ENCODE results near the gene RHBDF2. TPM values are rescaled to one million over a fixed set of nuclear protein-coding genes. Genes with fewer than 3 reads are reported as not detected.
"Not testable (repeated sequence)": the region's sequence is repeated elsewhere in the genome, so short reads cannot be mapped to it uniquely, and the experiment has no call there.

Gene RHBDF2
- total RNA-seq, 5 donors from 2014 or later (not counting 1 experiment from before 2014, with no cell fraction given), result 35.2 to 99.0 (median 74.0) TPM

DNA sequence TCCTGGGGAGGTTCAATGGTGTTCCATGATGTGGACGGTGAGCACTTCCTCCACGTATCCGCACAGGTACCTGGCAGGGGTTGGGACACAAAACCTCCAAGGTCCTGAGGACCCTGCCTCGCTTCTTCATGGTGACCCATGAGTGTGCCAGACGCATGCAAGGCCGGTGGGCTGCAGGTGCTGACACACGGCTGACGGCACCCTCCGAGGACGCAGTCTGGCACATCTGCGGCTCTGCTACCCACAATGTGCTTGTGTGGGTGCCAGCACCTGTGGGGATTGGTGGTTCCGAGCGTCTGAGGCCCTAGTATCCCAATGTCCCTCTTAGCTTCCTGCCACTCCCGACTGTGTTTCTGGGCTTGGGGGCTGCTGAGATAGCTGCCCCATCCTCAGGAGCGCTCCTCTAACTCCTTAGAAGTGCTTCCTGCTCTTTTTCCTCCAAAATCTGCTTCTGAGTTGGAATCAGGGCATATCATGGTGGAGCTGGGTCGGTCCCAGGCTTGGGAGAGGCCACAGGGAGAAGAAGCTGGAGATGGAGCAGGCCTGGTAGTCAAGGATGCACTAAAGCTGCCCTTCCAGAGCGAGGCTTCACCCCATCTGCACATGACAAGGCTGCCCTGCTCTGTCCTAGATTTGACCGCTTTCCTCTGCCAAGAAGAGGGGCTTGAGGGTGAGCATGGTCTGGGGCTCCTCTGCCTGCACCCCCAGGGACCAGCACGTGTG lies 34.7 kb upstream of the RHBDF2 start:
- no peak for ATAC-seq (replicated peaks in 1 of 4)

DNA sequence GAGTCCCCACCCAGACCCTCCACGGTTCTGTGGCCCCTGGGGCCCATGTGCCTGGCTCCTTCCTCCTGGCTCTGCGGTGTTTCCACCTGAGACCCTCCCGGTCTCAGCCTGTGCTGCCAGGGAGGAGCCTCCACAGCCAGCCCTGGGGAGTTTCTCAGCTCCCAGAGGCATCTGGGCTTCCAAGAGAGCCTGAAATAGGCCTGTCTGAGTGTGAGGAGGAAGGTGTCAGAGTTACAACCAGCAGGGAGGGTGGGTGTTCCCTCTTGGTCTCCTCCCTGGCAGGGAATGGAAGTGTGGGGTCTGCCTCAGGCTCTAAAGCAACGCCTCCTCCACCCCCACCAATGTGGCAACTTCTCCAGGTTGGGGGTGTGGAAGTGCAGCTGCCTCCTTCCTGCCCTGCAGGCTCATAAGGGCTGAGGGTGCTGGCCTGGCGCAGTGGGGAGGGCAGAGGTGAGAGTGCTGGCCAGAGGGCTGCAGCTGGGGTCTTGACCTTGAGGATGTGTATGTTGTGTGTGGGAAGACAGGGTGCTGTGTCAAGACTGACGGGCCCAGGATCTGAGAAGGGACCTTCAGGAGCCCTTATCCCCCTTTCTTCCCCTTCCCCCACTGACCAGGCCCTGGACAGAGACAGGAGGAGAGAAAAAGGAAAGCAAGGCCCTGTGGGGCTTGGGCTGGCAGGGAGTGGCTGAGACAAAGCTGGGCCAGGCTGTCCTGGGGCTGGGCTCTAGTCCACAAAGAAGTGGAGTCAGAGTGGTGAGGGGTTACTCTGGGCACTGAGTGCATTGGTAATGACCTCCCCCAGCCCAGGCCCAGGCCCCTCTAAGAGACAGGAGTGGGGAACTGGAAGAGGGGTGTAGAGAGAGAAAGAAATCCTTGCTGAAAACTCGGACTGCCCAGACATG lies 33.9 kb upstream of the RHBDF2 start:
- Mint-ChIP-seq H3K4me1 (peaks cover 7 to 22% (median 15%) of the 10 kb centered on the region in 3 donors), H3K9me3 (no peaks in the 10 kb centered on the region), H3K27me3 (peaks cover 13 to 37% of the 10 kb centered on the region in 2 donors), H3K36me3 (no peaks in the 10 kb centered on the region), H3K27ac (no peak overlapping the region), H3K4me3 (no peak overlapping the region)
- 70% methylated on average over 5 of the region's 7 CpGs for WGBS (ENCODE audit: insufficient coverage)
- Histone ChIP-seq H3K9me3 (no peaks in the 10 kb centered on the region), H3K4me1 (ENCODE audit: control insufficient read depth in 1 of 2, extremely low read depth in 1 of 2, insufficient read depth in 2 of 2, low read length in 2 of 2) (peaks cover 0 to 15% of the 10 kb centered on the region in 2 experiments), H3K36me3 (ENCODE audit: control insufficient read depth in 2 of 2, extremely low read depth in 1 of 2, insufficient read depth in 1 of 2, low read length in 1 of 2) (no peaks in the 10 kb centered on the region), H3K27ac (ENCODE audit: low read length) (no peak overlapping the region), H3K27me3 (replicated peaks in 1 of 2; ENCODE audit: control insufficient read depth in 2 of 2, extremely low read depth in 1 of 2, insufficient read depth in 2 of 2, low read length in 1 of 2) (peaks cover 4 to 49% of the 10 kb centered on the region in 2 experiments), H3K4me3 (ENCODE audit: control insufficient read depth in 1 of 2, extremely low read depth in 1 of 2, low read length in 1 of 2) (no peak overlapping the region)
- no peak for ATAC-seq (replicated peaks in 1 of 4)
- DNase-seq, result no peak
- POLR2A ChIA-PET, result no interaction called here
- CTCF ChIA-PET, result no interaction called here

More for the DNA sequence above, 34.7 kb upstream of the RHBDF2 start:
- no peak for DNase-seq
- no peak overlapping the region for H3K4me3 Mint-ChIP-seq
- H3K27me3 Mint-ChIP-seq, result peaks cover 13 to 43% of the 10 kb centered on the region in 2 donors
- no peaks in the 10 kb centered on the region for H3K9me3 ChIP-seq
- ChIA-PET POLR2A (interaction anchor here in 1 of 2 donors (0.6 kb wide), 1 partner anchor 675 kb away, joined by 5 read pairs; no protein-coding TSS in a partner anchor), CTCF (no interaction called here)
- no peak overlapping the region for H3K4me3 ChIP-seq (ENCODE audit: control insufficient read depth in 1 of 2, extremely low read depth in 1 of 2, low read length in 1 of 2)
- peak overlapping the region in 1 of 2 donors; percentile 16 for H3K27ac Mint-ChIP-seq
- 80% methylated on average over 16 of the region's 19 CpGs for WGBS (ENCODE audit: insufficient coverage)
- H3K27me3 ChIP-seq (replicated peaks in 1 of 2; ENCODE audit: control insufficient read depth in 2 of 2, extremely low read depth in 1 of 2, insufficient read depth in 2 of 2, low read length in 1 of 2), result peaks cover 4 to 58% of the 10 kb centered on the region in 2 experiments
- H3K9me3 Mint-ChIP-seq, result no peaks in the 10 kb centered on the region
- H3K4me1 Mint-ChIP-seq, result peaks cover 5 to 16% (median 15%) of the 10 kb centered on the region in 3 donors
- peaks cover 0 to 14% of the 10 kb centered on the region in 2 experiments for H3K4me1 ChIP-seq (ENCODE audit: control insufficient read depth in 1 of 2, extremely low read depth in 1 of 2, insufficient read depth in 2 of 2, low read length in 2 of 2)
- no peaks in the 10 kb centered on the region for H3K36me3 ChIP-seq (ENCODE audit: control insufficient read depth in 2 of 2, extremely low read depth in 1 of 2, insufficient read depth in 1 of 2, low read length in 1 of 2)
- no peaks in the 10 kb centered on the region for H3K36me3 Mint-ChIP-seq
- no peak overlapping the region for H3K27ac ChIP-seq (ENCODE audit: low read length)

DNA sequence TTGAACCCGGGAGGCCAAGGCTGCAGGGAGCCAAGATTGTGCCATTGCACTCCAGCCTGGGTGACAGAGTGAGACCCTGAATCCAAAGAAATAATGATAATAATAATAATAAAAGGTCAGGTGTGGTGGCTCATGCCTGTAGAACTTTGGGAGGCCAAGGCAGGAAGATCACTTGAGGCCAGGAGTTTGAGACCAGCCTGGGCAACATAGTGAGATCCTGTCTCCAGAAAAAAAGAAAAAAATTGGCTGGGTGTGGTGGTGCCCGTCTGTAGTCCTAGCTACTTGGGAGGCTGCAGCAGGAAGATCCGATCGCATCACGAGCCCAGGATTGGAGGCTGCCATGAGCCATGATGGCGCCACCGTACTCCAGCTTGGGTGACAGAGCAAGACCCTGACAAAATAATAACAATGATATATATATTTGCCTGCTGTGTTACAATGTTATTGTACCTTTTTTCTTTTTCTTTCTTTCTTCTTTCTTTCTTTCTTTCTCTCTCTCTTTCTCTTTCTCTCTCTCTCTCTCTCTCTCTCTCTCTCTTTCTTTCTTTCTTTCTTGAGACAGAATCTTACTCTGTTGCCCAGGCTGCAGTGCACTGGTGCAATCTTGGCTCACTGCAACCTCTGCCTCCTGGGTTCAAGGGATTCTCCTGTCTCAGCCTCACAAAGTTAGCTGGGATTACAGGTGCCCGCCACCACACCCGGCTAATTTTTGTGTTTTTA lies 32.6 kb upstream of the RHBDF2 start:
- WGBS (ENCODE audit: insufficient coverage), result 97% methylated on average over 5 of the region's 9 CpGs
- H3K36me3 ChIP-seq (ENCODE audit: control insufficient read depth in 2 of 2, extremely low read depth in 1 of 2, insufficient read depth in 1 of 2, low read length in 1 of 2); DNase-seq; H3K36me3 Mint-ChIP-seq; H3K4me3 ChIP-seq (ENCODE audit: control insufficient read depth in 1 of 2, extremely low read depth in 1 of 2, low read length in 1 of 2); H3K27ac ChIP-seq (ENCODE audit: low read length); ATAC-seq (replicated peaks in 1 of 4); H3K9me3 ChIP-seq; H3K4me3 Mint-ChIP-seq; CTCF ChIA-PET; H3K9me3 Mint-ChIP-seq; POLR2A ChIA-PET: not testable (repeated sequence)
- Mint-ChIP-seq H3K27me3 (peaks cover 4 to 27% of the 10 kb centered on the region in 2 donors), H3K4me1 (peaks cover 8 to 23% (median 13%) of the 10 kb centered on the region in 3 donors), H3K27ac (peak overlapping the region in 1 of 2 donors; percentile 61)
- Histone ChIP-seq H3K4me1 (ENCODE audit: control insufficient read depth in 1 of 2, extremely low read depth in 1 of 2, insufficient read depth in 2 of 2, low read length in 2 of 2) (peaks cover under 1 to 28% of the 10 kb centered on the region in 2 experiments), H3K27me3 (replicated peaks in 1 of 2; ENCODE audit: control insufficient read depth in 2 of 2, extremely low read depth in 1 of 2, insufficient read depth in 2 of 2, low read length in 1 of 2) (peaks cover 0 to 45% of the 10 kb centered on the region in 2 experiments)

DNA sequence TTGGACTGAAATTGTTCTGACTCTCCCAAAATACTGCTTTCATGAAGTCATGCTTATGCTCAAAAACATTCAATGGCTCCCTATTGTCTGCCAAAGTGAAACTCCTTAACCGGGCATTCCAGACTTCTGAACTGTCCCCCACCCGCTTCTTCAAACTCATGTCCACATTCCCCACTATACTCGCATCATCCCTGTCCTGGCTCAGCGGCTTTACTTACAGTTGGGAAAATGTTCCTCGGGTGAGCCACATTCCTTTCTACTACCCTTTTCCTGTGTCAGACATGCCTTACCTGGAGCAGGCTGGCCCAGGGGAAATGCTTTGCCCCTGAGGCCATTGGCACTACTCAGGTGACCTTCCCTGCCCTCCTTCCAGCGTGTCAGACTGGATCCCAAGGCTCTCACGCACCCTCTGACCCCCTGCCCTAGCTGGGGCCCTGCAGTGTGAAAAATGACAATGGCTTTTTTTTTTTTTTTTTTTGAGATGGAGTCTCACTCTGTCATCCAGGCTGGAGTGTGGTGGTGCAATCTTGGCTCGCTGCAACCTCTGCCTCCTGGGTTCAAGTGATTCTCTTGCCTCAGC lies 30.9 kb upstream of the RHBDF2 start:
- H3K36me3 Mint-ChIP-seq, result no peaks in the 10 kb centered on the region
- H3K4me1 Mint-ChIP-seq, result peaks cover 17 to 33% (median 23%) of the 10 kb centered on the region in 3 donors
- 98% methylated on average over 5 of the region's 8 CpGs for WGBS (ENCODE audit: insufficient coverage)
- H3K9me3 Mint-ChIP-seq, result no peaks in the 10 kb centered on the region
- CTCF ChIA-PET, result no interaction called here
- H3K27me3 Mint-ChIP-seq, result peaks cover 4 to 22% of the 10 kb centered on the region in 2 donors
- no peak overlapping the region for H3K4me3 ChIP-seq (ENCODE audit: control insufficient read depth in 1 of 2, extremely low read depth in 1 of 2, low read length in 1 of 2)
- H3K9me3 ChIP-seq, result no peaks in the 10 kb centered on the region
- H3K27ac ChIP-seq (ENCODE audit: low read length), result no peak overlapping the region
- POLR2A ChIA-PET, result no interaction called here
- peak overlapping the region in 1 of 2 donors; percentile 34 for H3K27ac Mint-ChIP-seq
- DNase-seq (no peak), ATAC-seq (replicated peaks in 1 of 4) (no peak)
- H3K36me3 ChIP-seq (ENCODE audit: control insufficient read depth in 2 of 2, extremely low read depth in 1 of 2, insufficient read depth in 1 of 2, low read length in 1 of 2), result no peaks in the 10 kb centered on the region
- peak overlapping the region in 1 of 3 donors; percentile 9 for H3K4me3 Mint-ChIP-seq
- H3K27me3 ChIP-seq (replicated peaks in 1 of 2; ENCODE audit: control insufficient read depth in 2 of 2, extremely low read depth in 1 of 2, insufficient read depth in 2 of 2, low read length in 1 of 2), result peaks cover 0 to 38% of the 10 kb centered on the region in 2 experiments
- peaks cover 7 to 37% of the 10 kb centered on the region in 2 experiments for H3K4me1 ChIP-seq (ENCODE audit: control insufficient read depth in 1 of 2, extremely low read depth in 1 of 2, insufficient read depth in 2 of 2, low read length in 2 of 2)

DNA sequence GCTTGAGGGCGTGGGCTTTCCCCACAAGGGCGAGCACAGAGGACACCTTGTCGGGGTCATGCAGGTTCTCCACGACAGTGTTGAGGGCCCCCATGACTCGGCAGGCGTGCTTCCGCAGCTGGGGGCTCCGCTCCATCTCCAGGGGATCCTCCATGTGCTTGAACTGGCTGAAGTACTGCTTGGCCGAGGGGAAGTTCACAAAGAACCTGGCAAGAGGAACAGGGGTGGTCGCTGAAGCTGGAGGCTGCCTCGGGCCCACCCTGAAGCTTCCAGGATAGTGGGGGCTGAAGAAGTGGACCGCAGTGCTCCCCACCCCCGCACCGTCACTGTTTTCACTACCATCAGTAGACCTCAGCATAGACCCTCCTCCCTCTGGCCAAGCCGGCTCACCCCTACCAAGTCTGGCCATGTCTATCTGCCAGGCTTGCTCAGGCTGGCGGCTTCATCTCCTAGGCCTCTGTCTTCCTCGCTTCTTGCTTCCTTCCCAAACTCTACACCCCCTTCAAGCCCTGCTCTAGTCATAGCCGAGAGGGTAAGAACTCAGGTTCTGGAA lies 30.3 kb upstream of the RHBDF2 start:
- peaks cover 4 to 18% of the 10 kb centered on the region in 2 donors for H3K27me3 Mint-ChIP-seq
- no peak for DNase-seq
- H3K27ac Mint-ChIP-seq, result no peak overlapping the region
- Histone ChIP-seq H3K36me3 (ENCODE audit: control insufficient read depth in 2 of 2, extremely low read depth in 1 of 2, insufficient read depth in 1 of 2, low read length in 1 of 2) (no peaks in the 10 kb centered on the region), H3K4me1 (ENCODE audit: control insufficient read depth in 1 of 2, extremely low read depth in 1 of 2, insufficient read depth in 2 of 2, low read length in 2 of 2) (peaks cover 7 to 38% of the 10 kb centered on the region in 2 experiments), H3K27ac (ENCODE audit: low read length) (no peak overlapping the region), H3K27me3 (replicated peaks in 1 of 2; ENCODE audit: control insufficient read depth in 2 of 2, extremely low read depth in 1 of 2, insufficient read depth in 2 of 2, low read length in 1 of 2) (peaks cover 0 to 32% of the 10 kb centered on the region in 2 experiments), H3K9me3 (no peaks in the 10 kb centered on the region), H3K4me3 (ENCODE audit: control insufficient read depth in 1 of 2, extremely low read depth in 1 of 2, low read length in 1 of 2) (no peak overlapping the region)
- WGBS (ENCODE audit: insufficient coverage), result 88% methylated on average over 14 of the region's 18 CpGs
- H3K4me3 Mint-ChIP-seq, result peak overlapping the region in 1 of 3 donors; percentile 9
- CTCF ChIA-PET, result no interaction called here
- POLR2A ChIA-PET, result no interaction called here
- no peaks in the 10 kb centered on the region for H3K9me3 Mint-ChIP-seq
- H3K4me1 Mint-ChIP-seq, result peaks cover 20 to 32% (median 24%) of the 10 kb centered on the region in 3 donors
- no peak for ATAC-seq (replicated peaks in 1 of 4)
- H3K36me3 Mint-ChIP-seq, result no peaks in the 10 kb centered on the region

Measured in T-cell (primary cell).